GM12891 (cell line): ENCODE measurements around the gene FBF1. TPM values are rescaled to one million over a fixed set of nuclear protein-coding genes. Genes with fewer than 3 reads are reported as not detected.

Source experiments
- DNase-seq: peaks from one replicate; pipeline ENCODE4 v3.0.0; 2011; ENCODE audit warnings: low spot score; ENCODE audit not compliant: insufficient read length
- FAIRE-seq: peaks from 2 replicates; lab custom pipeline; 2011; peaks lifted over from hg19 to GRCh38; lab: Jason Lieb, UNC
- PAX5 ChIP-seq: IDR thresholded peaks from 2 replicates; pipeline ENCODE4 v1.6.1; 2011; ENCODE audit warnings: low read length, moderate library complexity, mild to moderate bottlenecking; ENCODE audit not compliant: insufficient read depth, severe bottlenecking
- POLR2A ChIP-seq: IDR thresholded peaks from 2 replicates; pipeline ENCODE4 v1.6.1; 2011; ENCODE audit warnings: low read depth, low read length, control low read depth
- POLR2AphosphoS5 ChIP-seq: IDR thresholded peaks from 2 replicates; pipeline ENCODE4 v1.6.1; 2011; ENCODE audit warnings: low read depth, low read length, control low read depth
- POU2F2 ChIP-seq: IDR thresholded peaks from 2 replicates; pipeline ENCODE4 v1.6.1; 2011; ENCODE audit warnings: low read depth, mild to moderate bottlenecking, control low read depth, low read length, moderate library complexity
- SPI1 ChIP-seq: IDR thresholded peaks from 2 replicates; pipeline ENCODE4 v1.6.1; 2011; ENCODE audit warnings: low read depth, low read length, control low read depth
- TAF1 ChIP-seq: IDR thresholded peaks from 2 replicates; pipeline ENCODE4 v1.6.1; 2011; ENCODE audit warnings: low read depth, low read length, control low read depth
- polyA plus RNA-seq: library from polyadenylated mRNA; unstranded; fragments of >200 nt; gene quantifications from one replicate; pipeline ENCODE4 v1.2.1, GENCODE V29; 2012; ENCODE audit warnings: low read depth, missing spikeins, inconsistent platforms; ENCODE audit not compliant: missing spikeins

Gene FBF1
- polyA plus RNA-seq, result 8.6 TPM

- TF ChIP-seq SPI1, result no peak
- TF ChIP-seq POLR2AphosphoS5, result peak; percentile 51; the same call in 1 of the 2 replicates
- peak; percentile 21; the same call in 1 of the 2 replicates for TF ChIP-seq POU2F2
- peak; percentile 74 for TF ChIP-seq POLR2A
- no peak for TF ChIP-seq PAX5
- TF ChIP-seq TAF1, result no peak
- FAIRE-seq, result peak; percentile 97
- peak; percentile 98 for DNase-seq
Measured at GRCh38 chr17:75940727-75941441, at the start of gene FBF1. Gene FBF1 (minus strand): TSS chr17:75941042. CDS start chr17:75938149, 2,893 bp downstream.

GRCh38 chr17:75987041-75987440 lies 46.2 kb upstream of the FBF1 start:
- FAIRE-seq, result no peak
- no peak for TF ChIP-seq POU2F2
- TF ChIP-seq POLR2AphosphoS5, result no peak
- no peak for TF ChIP-seq POLR2A
- TF ChIP-seq PAX5, result no peak
- no peak for TF ChIP-seq TAF1
- no peak for TF ChIP-seq SPI1

GRCh38 chr17:75985986-75986385 lies 45.1 kb upstream of the FBF1 start:
- TF ChIP-seq POLR2A (no peak), TAF1 (no peak), POLR2AphosphoS5 (no peak), PAX5 (no peak), POU2F2 (no peak), SPI1 (no peak)
- FAIRE-seq, result no peak
- DNase-seq, result no peak

More at GRCh38 chr17:75987041-75987440, 46.2 kb upstream of the FBF1 start:
- no peak for DNase-seq

GRCh38 chr17:75983501-75984181 lies 42.8 kb upstream of the FBF1 start:
- DNase-seq, result no peak
- TF ChIP-seq POU2F2, result no peak
- TF ChIP-seq POLR2A, result no peak
- no peak for TF ChIP-seq POLR2AphosphoS5
- no peak for TF ChIP-seq TAF1
- no peak for TF ChIP-seq PAX5
- no peak for TF ChIP-seq SPI1
- no peak for FAIRE-seq

- DNase-seq, result no peak
- no peak for TF ChIP-seq POLR2A
- no peak for TF ChIP-seq PAX5
- no peak for TF ChIP-seq POU2F2
- no peak for TF ChIP-seq TAF1
- no peak for TF ChIP-seq POLR2AphosphoS5
- no peak for TF ChIP-seq SPI1
- no peak for FAIRE-seq
Measured at GRCh38 chr17:75981019-75981615, 40.3 kb upstream of the FBF1 start.

GRCh38 chr17:75980188-75981018 lies 39.6 kb upstream of the FBF1 start:
- peak; percentile 31 for FAIRE-seq
- no peak for TF ChIP-seq PAX5
- no peak for TF ChIP-seq SPI1
- no peak for TF ChIP-seq POU2F2
- no peak for TF ChIP-seq POLR2AphosphoS5
- TF ChIP-seq TAF1, result no peak
- TF ChIP-seq POLR2A, result no peak
- DNase-seq, result no peak

- DNase-seq (no peak), FAIRE-seq (no peak)
- TF ChIP-seq PAX5, result no peak
- no peak for TF ChIP-seq POU2F2
- TF ChIP-seq POLR2A, result no peak
- no peak for TF ChIP-seq POLR2AphosphoS5
Measured at GRCh38 chr17:75979705-75980187, 38.9 kb upstream of the FBF1 start.

- DNase-seq, result peak; percentile 84
- peak; percentile 94 for FAIRE-seq
- TF ChIP-seq POLR2AphosphoS5 (peak; percentile 95), PAX5 (no peak), POU2F2 (peak; percentile 81), TAF1 (peak; percentile 96), SPI1 (no peak), POLR2A (peak; percentile 96)
Measured at GRCh38 chr17:75978938-75979704, 38.3 kb upstream of the FBF1 start, which contains the start of the genes ACOX1 and TEN1. Gene ACOX1 (minus strand): TSS chr17:75979166. CDS start chr17:75979073, 93 bp downstream. Gene TEN1 (plus strand): TSS chr17:75979240. CDS start chr17:75986193, 6,953 bp downstream.
